NCI-H2171 treated with DMSO at 0.1 percent for 48 hours (cell line): Measurements from ENCODE around the gene AMIGO1.

Experiments used
- DNase-seq: peaks from one replicate; lab custom pipeline; 2025; lab: John Stamatoyannopoulos, UW

Gene AMIGO1

GRCh38 chr1:109532365-109533136 is 23.0 kb upstream of the AMIGO1 start:
- peak; percentile 78 for DNase-seq

GRCh38 chr1:109531826-109532364 is 22.4 kb upstream of the AMIGO1 start:
- no peak for DNase-seq

DNA sequence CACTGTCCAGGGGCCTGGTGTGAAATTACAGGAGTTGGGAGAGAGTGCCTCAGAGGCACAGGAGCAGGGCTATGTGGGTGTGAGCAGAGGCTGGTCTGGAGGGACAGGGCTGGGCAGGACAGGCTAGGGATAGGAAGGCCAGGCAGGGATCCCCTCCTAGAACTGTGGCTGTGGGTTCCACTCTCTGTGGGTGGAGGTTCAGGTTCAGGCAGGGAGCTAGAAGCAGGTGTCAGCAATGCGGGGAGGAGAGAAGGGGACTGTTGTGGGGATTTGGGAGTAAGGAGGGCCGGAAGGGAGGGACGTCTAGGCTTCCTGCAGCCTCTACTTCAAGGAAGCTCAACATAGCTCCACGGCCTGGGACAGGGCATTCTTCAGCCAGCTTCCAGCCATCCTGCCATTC is 21.9 kb upstream of the AMIGO1 start:
- DNase-seq: no peak

DNA sequence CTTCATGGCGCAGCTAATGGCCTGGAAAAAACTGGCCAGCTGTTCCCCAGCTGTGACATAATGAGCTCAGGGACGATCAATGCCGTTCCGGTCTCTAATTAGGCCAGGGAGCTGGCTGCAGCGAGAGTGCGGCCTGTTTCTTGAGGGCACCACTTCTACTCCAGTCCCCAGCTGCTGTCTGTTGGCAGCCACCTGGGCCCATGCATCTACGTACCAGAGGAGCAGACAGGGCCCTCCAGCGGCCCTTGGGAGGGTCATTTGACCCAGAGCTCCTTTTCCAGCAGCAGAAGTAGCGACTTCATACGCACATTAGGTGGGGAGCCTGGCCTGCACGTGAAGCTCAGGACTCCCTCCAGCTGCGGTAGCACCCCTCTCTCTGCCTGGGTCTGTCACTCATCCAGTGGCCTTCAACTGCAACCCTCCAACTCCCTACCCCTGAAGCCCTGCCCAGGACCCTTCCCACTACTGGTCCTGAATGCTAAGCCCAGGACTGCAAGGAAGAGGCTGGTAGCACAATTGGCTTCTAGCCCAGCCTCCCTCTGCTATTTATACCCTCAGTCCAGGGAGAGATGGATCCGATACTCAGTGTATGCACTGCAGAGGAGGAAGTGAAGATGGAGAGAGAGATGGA is 21.0 kb upstream of the AMIGO1 start:
- peak; percentile 98 for DNase-seq

DNA sequence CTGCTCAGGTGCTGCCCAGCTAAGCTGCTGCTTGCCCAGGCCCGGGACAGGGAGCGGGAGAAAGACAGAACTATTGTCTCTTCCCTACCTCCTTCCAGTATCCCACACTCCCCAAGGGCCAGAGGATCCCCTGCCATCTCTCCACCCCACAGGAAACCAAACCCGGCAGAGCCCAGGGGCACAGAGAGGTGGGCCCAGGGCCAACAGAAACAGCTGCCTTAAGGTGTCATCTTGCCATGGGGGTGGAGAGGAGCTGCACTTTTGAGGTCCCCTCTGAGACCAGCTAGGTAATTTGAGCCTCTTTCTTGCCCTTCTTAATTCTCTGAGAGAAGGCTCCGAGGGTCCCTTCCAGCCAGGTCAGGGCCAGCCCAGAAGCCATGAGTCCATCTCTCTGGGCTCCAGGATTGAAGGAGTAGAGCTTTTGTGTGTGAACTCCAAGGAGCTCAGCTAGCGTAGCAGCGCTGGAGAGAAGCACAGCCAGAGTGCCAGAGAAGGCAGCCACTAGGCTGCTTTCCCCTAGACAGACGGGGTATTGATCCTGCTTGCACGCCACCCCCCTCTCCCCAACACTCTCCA is 20.4 kb upstream of the AMIGO1 start:
- peak; percentile 98 for DNase-seq

DNA sequence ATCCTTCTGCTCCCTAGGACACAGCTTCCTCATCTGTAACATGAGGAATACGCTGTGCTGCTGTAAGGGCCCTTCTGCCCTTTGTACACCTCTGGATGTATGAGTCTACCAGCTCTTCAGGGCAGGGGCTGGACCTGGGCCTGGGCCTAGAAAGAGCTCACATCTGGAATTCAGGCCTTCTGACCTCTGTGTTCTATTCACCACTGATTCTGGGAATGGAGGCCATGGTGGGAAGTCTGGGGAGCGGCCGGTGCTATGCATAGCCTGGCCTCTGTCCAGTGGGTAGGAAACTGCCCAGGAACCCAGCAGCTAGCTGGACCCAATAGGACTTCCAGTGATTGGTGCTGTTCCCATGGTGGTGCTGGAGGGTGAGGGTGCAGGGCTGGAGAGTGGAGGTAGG is 19.2 kb upstream of the AMIGO1 start:
- no peak for DNase-seq

GRCh38 chr1:109527846-109528695 is 18.5 kb upstream of the AMIGO1 start:
- peak; percentile 75 for DNase-seq

- no peak for DNase-seq
Observed at GRCh38 chr1:109527098-109527811, 17.7 kb upstream of the AMIGO1 start.

- no peak for DNase-seq
Observed at GRCh38 chr1:109523706-109524105, 14.2 kb upstream of the AMIGO1 start.

- no peak for DNase-seq
Observed at GRCh38 chr1:109522026-109522425, 12.5 kb upstream of the AMIGO1 start.

GRCh38 chr1:109521002-109521951 is 11.8 kb upstream of the AMIGO1 start:
- DNase-seq: peak; percentile 15

- DNase-seq: no peak
Observed at GRCh38 chr1:109517337-109517736, 7.8 kb upstream of the AMIGO1 start.

DNA sequence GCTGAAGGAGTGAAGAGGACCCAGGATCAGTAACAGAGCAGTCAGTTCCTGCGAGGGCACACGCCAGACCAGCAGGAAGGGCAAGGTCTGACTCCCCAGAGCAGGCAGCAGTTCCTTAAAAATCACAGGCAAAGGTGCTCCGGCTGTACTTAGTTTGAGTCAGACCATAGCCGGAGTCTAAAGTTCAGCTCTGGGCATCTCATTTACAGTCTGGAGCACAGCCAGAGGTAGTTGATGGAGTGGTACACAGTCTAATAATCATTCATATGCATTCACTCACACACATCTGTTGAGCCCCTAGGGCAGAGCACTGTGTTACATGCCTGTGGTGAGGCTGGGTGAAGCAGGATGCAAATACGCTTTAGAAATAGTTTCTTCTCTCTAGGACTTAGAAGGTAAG is 7.3 kb upstream of the AMIGO1 start:
- peak; percentile 41 for DNase-seq

GRCh38 chr1:109514846-109515245 is 5.3 kb upstream of the AMIGO1 start:
- no peak for DNase-seq

DNA sequence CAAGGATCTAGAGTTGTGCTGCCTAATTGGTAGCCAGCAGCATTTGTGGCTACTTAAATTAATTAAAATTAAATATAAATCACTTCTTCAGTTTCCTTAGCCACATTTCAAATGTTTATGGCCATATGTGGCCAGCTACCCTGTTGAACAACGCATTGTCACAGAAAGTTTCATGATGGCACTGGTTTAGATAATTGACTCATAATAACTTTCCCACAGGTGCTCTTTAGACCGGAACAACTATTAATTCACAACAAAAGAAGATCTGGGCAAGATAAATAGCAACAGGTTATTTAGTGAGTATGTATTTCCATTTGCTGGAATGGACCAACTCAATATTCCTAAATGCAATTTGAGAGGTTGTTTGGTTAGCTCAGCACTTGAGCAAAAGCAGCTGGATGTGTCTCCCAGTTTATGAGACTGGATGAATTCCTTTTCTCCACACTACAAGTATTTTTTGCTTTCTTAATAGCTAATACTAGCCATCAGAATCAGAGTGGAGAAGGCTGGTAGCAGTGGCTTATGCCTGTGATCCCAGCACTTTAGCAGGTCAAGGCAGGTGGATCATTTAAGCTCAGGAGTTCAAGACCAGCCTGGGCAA is 3.7 kb upstream of the AMIGO1 start:
- no peak for DNase-seq

DNA sequence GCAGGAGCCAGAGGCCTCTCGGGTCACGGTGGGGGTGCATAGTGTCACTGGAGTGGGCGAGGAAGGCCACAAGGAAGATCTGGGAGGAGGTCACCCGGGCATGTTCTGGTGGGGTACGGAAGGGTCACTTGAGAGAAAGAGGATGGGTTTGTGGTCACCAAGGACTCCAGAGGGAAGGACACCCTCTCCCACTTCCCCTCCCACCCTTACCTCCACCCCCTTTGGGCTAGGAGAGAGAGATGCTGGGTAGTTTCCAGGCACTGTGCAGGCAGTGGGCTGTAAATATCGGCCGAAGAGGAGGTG is 703 bp downstream of the AMIGO1 start:
- no peak for DNase-seq

DNA sequence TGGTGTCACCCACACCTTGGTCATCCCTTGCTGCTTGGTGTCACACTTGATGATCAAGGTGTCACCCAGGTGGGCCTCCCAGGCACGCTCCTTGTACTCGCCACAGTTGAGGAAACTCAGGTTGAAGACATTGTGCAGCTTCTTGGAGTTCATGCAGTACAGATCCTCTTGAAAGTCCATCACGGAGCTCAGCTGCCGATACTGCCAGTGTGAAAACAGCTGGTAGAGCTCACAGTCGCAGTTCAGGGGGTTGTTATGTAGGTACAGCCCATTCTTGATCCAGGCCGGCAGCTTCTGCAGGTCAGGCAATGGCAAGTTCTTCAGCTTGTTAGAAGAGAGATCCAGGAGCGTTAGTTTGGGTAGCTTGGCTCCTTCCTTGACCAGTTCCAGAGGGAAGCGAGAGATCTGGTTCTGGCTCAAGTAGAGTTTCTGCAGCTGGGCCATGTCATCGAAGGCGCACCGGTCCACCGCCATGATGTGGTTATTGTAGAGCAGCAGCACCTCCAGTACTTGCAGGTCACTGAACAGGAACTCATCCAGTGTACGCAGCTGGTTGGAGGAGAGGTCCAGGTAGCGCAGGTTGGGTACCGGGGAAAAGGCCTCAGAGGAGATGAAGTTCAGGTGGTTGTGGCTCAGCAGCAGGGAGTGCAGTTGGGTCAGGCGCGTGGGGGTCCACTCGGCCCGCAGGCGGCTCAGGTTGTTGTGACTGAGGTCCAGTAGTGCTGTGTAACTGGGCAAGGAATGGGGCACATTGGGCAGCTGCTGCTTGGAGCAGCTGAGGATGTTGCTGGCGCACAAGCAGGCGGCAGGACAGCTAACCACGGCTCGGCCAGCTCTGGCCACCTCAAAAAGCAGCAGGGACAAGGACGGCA is 1.3 kb downstream of the AMIGO1 start:
- no peak for DNase-seq

- no peak for DNase-seq
Observed at GRCh38 chr1:109504974-109505373, 4.6 kb downstream of the AMIGO1 start.

GRCh38 chr1:109503935-109504334 is 5.6 kb downstream of the AMIGO1 start:
- no peak for DNase-seq
